Testis (tissue), 3 donors: ENCODE data around the gene DBN1. TPM values are rescaled to one million over a fixed set of nuclear protein-coding genes. Genes with fewer than 3 reads are reported as not detected.

Experiments used
- DNase-seq: peaks from one replicate; pipeline ENCODE4 v3.0.0-alpha.2; 2019
- H3K27ac ChIP-seq, 2 donors: fragments of 200-600 bp; sonication (generic); one replicate each; pipeline ENCODE4 v1.5.1; 2019
- H3K27me3 ChIP-seq: fragments of 200-600 bp; sonication (generic); one replicate; pipeline ENCODE4 v1.5.1; 2019
- H3K36me3 ChIP-seq: fragments of 200-600 bp; sonication (generic); one replicate; pipeline ENCODE4 v1.5.1; 2017; ENCODE audit warnings: low read depth; ENCODE audit errors: missing control alignments
- H3K4me1 ChIP-seq: fragments of 200-600 bp; sonication (generic); one replicate; pipeline ENCODE4 v1.5.1; 2019
- H3K4me3 ChIP-seq, 2 donors: fragments of 200-600 bp; sonication (generic); one replicate each; pipeline ENCODE4 v1.5.1; 2017 to 2019
- H3K9me3 ChIP-seq: fragments of 200-600 bp; sonication (generic); one replicate; pipeline ENCODE4 v1.5.1; 2017
- POLR2A ChIP-seq: fragments of 450-650 bp; IDR thresholded peaks from one replicate; pipeline ENCODE4 v1.6.1; 2017; ENCODE audit warnings: antibody characterized with exemption, mild to moderate bottlenecking, moderate library complexity
- WGBS, 2 donors: methylation state at CpG; one replicate each; pipeline ENCODE4 v1.1.5; 2018; 5-methylcytosine and 5-hydroxymethylcytosine counted together
- intact Hi-C: fragments of 100-400 bp; cut with DNase I; formaldehyde crosslinking; loops from one replicate; pipeline ENCODE4 v1.15.1; 2023; ENCODE audit warnings: low total_unique reads
- polyA plus RNA-seq: library from polyadenylated mRNA; stranded (reverse); fragments of 350-450 nt; fragmentation: Illumina TruSeq; extraction: RNeasy Lipid Tissue Mini Kit (QIAGEN cat#74804); gene quantifications from one replicate; pipeline ENCODE4 v1.2.3, GENCODE V29; 2014; ENCODE audit warnings: low read depth, low replicate concordance; ENCODE audit not compliant: insufficient read depth
- total RNA-seq, 2 donors: library from RNA; depleted of rRNA; stranded (reverse); fragments of >200 nt; gene quantifications; one replicate each; pipeline ENCODE4 v1.2.3, GENCODE V29; 2016
- TF ChIP-seq, protein P1 (sequence below), 3 experiments: fragments of 450-650 bp in 2 of 3; fragments of 200-600 bp in 1 of 3; sonication (generic) in 1 of 3; IDR thresholded peaks; one replicate each; pipeline ENCODE4 v1.5.1; 2016 to 2019; ENCODE audit warnings: antibody characterized with exemption in 3 of 3, mild to moderate bottlenecking in 2 of 3, moderate library complexity in 1 of 3

The DBN1 gene
- total and polyA plus RNA-seq, 3 donors from 2014 or later = 50.5 to 83.1 (median 69.6) TPM

DNA sequence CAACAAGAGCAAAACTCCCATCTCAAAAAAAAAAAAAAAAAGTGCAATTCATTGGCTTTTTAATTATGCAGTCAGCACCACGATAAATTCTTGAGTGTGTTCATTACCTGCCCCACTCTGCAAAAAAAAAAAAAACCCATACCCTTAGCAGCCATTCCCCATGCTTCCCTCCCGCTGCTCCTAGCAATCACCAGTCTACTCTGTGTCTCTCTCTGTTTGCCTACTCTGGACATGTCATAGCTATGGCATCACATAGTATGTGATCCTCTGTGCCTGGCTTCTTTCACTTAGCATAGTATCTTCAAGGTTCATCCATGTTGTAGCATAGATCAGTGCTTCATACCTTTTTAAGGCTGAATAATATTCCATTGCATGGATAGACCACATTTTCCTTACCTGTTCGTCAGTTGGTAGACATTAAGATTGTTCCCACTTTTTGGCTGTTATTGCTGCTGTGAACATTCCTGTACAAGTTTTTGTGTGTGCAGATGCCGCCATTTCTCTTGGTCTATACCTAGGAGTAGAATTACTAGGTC is 33.8 kb downstream of the DBN1 start:
- Histone ChIP-seq H3K9me3 (no peaks in the 10 kb centered on the region), H3K4me3 (no peak overlapping the region), H3K36me3 (no peaks in the 10 kb centered on the region), H3K27ac (no peak overlapping the region), H3K27me3 (no peaks in the 10 kb centered on the region), H3K4me1 (no peaks in the 10 kb centered on the region)
- no peak for DNase-seq
- TF ChIP-seq POLR2A = no peak
- TF ChIP-seq, protein P1, sequence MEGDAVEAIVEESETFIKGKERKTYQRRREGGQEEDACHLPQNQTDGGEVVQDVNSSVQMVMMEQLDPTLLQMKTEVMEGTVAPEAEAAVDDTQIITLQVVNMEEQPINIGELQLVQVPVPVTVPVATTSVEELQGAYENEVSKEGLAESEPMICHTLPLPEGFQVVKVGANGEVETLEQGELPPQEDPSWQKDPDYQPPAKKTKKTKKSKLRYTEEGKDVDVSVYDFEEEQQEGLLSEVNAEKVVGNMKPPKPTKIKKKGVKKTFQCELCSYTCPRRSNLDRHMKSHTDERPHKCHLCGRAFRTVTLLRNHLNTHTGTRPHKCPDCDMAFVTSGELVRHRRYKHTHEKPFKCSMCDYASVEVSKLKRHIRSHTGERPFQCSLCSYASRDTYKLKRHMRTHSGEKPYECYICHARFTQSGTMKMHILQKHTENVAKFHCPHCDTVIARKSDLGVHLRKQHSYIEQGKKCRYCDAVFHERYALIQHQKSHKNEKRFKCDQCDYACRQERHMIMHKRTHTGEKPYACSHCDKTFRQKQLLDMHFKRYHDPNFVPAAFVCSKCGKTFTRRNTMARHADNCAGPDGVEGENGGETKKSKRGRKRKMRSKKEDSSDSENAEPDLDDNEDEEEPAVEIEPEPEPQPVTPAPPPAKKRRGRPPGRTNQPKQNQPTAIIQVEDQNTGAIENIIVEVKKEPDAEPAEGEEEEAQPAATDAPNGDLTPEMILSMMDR (IDR thresholded peaks at IDR 0.05) = no peak
- intact Hi-C loops = no loop called here
- WGBS, 2 donors = 96 to 97% methylated on average over 4 of the region's 4 CpGs

GRCh38 chr5:177438468-177438867 is 35.0 kb downstream of the DBN1 start:
- no peak overlapping the region for H3K27ac ChIP-seq
- no peak overlapping the region for H3K4me3 ChIP-seq
- WGBS, 2 donors = 88 to 97% methylated on average over 10 of the region's 10 CpGs
- intact Hi-C loops = no loop called here
- DNase-seq = no peak
- no peaks in the 10 kb centered on the region for H3K9me3 ChIP-seq
- H3K4me1 ChIP-seq = no peaks in the 10 kb centered on the region
- H3K27me3 ChIP-seq = no peaks in the 10 kb centered on the region
- TF ChIP-seq, protein P1 (IDR thresholded peaks at IDR 0.05) = no peak
- no peak for TF ChIP-seq POLR2A
- H3K36me3 ChIP-seq = no peaks in the 10 kb centered on the region

DNA sequence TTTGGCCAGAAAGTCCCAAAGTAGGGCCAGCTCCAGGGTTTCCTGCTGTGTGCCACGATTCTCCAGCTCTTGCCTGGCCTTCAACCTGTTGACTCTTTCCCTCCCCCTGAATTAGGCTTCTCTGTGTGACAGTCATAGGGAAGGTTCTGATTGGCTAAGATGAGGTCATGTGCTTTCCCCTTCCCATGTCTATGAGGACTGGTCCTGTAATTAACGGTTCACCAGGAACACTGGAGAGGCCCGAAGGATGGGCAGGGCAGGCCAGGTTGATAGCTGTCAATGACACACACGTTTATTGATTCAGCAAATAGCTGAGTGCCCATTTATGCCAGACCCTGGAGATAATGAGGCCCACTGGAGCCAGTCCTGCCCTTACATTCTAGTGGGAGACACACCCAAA is 35.8 kb downstream of the DBN1 start:
- intact Hi-C loops = no loop called here
- Histone ChIP-seq H3K36me3 (no peaks in the 10 kb centered on the region), H3K27ac (no peak overlapping the region), H3K4me1 (no peaks in the 10 kb centered on the region), H3K4me3 (no peak overlapping the region), H3K9me3 (no peaks in the 10 kb centered on the region), H3K27me3 (no peaks in the 10 kb centered on the region)
- no peak for TF ChIP-seq POLR2A
- TF ChIP-seq, protein P1 (IDR thresholded peaks at IDR 0.05) = no peak
- DNase-seq = no peak
- WGBS, 2 donors = 72 to 87% methylated on average over 3 to 4 of the region's 4 CpGs

DNA sequence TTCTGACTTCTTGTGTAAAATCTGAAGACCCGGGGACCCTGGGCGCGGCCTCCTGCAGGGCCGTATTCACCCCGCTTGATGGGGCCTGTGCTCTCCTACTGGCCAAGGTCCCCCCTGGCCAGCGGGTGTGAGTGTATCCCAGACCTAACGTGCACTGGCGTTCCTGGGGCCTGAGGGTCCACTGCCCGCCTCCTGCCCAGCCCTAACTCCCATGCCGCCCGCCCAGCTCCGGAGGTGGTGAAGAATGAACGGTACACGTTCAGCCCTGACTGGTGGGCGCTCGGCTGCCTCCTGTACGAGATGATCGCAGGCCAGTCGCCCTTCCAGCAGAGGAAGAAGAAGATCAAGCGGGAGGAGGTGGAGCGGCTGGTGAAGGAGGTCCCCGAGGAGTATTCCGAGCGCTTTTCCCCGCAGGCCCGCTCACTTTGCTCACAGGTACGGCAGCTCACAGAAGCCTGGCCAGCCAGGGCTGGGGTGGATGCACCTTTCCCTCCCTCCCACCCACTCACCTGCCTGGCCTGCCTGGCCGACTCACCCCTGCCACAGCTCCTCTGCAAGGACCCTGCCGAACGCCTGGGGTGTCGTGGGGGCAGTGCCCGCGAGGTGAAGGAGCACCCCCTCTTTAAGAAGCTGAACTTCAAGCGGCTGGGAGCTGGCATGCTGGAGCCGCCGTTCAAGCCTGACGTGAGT is 37.4 kb downstream of the DBN1 start:
- H3K9me3 ChIP-seq = no peaks in the 10 kb centered on the region
- intact Hi-C loops = no loop called here
- no peak for DNase-seq
- no peak overlapping the region for H3K4me3 ChIP-seq
- no peak overlapping the region for H3K27ac ChIP-seq
- no peaks in the 10 kb centered on the region for H3K4me1 ChIP-seq
- TF ChIP-seq POLR2A = no peak
- TF ChIP-seq, protein P1 (IDR thresholded peaks at IDR 0.05) = no peak
- WGBS, 2 donors = 92 to 93% methylated on average over 25 to 37 of the region's 37 CpGs
- no peaks in the 10 kb centered on the region for H3K36me3 ChIP-seq
- H3K27me3 ChIP-seq = no peaks in the 10 kb centered on the region
